G401 (cell line): Measurements from ENCODE around the gene SOS2. TPM values are rescaled to one million over a fixed set of nuclear protein-coding genes. Genes with fewer than 3 reads are reported as not detected.

Experiments
- DNase-seq: peaks from one replicate; pipeline ENCODE4 v3.0.0-alpha.2; 2015; ENCODE audit warnings: low spot score
- in situ Hi-C: cut with HindIII; loops from 2 replicates; pipeline ENCODE4 v1.10.0; 2016; ENCODE audit warnings: low sequenced_read_pairs, mixed read lengths
- total RNA-seq: library from RNA; depleted of rRNA; stranded (reverse); fragments of >200 nt; shearing (Covaris generic); gene quantifications from 2 replicates; pipeline ENCODE4 v1.2.3, GENCODE V29; 2014; rRNA removed

The SOS2 gene
- total RNA-seq = 7.9 and 20.0 TPM in 2 replicates

DNA sequence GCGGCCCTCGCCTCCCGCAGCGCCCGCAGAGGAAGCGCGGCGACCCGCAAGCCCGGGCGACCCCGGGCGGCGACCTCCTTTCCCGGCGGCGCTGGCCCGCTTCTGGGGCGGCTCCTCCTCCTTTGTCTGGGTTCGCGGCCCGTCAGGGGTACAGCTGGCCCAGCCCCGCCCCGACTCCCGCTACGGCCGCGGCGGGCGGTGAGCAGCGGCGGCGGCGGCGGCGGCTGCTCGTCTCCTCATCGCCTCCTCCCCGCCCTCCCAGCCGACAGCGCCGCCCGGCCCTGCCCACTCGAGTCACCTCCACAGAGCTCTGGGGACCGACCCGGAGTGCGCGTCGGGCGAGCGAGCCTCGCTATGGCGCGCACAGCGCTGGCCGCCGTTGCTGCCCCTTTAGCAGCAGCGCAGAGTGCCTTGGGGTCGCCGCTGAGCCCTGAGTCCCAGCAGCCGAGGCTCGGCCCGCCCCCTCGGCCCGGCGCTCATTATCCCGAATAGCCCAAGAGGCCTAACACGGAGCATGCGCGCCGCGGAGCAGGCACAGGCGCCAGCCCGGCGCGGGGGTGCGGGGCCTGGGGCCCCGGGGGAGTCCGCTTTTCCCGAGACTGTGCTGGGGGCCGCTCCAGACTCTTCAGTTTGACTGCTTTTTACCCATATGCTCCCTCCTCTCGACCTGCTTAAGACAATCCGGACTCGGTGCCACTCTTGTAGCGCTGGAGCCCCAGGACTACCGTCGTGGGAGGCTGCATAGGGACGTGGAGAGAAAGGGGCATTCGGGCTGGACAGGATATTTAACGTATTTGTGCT lies at the start of gene SOS2:
Gene SOS2, minus strand, starts transcription at position 104 of the 801 bp plus-strand sequence. CDS start 295 bp downstream, outside the sequence.
- in situ Hi-C loops = no loop called here
- DNase-seq = peak; percentile 84

DNA sequence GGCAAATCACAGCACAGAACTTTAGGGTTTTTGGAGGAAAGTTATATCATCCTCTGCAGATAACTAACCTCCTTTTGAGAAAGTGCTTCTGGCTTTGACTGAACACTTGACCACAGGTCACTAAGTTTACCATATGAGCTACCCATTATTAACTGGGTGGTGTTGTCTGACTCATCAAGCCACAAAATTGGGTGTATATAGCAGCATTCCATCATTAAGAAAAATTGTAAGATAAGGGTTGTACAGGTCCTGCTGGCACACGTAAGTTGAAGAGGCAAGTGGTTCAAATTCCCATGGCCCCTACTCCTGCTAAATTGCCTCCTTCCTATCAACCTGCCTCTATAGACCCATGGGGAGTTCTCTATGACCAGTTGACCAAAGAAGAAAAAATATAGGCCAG lies 41.1 kb upstream of the SOS2 start:
- in situ Hi-C loops = no loop called here
- DNase-seq = no peak

DNA sequence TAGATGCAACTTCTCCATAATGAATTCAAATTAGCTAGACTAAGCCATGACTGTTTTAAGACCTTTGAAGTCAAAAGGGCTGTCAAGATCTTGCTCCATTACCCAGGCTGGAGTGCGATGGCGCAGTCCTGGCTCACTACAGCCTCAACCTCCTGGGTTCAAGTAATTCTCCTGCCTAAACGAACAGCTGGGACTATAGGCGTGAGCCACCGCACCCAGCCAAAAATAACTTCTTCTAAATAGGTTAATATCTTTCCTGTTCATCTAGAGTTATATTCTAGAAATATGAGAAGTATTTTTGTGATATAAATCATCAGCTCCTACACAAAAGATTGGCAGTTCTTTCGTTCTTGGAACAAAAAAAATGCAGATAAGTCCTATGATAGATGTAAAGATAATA lies 39.6 kb upstream of the SOS2 start:
- DNase-seq = no peak
- in situ Hi-C loops = no loop called here

- DNase-seq = no peak
- in situ Hi-C loops = no loop called here
Observed at GRCh38 chr14:50265029-50265428, 33.7 kb upstream of the SOS2 start.

DNA sequence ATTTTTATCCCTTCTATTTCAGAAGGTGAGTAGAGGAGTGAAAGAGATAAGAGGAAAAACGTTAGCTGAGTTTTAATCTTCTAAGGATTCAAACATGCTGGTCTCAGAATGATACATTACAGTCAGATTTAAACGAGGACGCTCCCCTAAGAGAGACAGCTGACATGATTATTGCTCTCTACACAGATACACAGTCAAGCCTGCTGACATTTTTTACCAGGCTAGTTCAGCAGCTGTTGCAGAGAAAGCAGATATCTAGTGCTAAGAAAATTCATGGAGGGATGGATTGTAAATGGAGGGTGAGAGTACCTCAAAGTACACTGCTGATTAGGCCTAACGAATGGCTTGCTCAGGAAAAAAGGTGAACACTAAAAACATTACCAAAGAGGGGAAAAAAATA lies 31.9 kb upstream of the SOS2 start:
- in situ Hi-C loops = no loop called here
- no peak for DNase-seq

DNA sequence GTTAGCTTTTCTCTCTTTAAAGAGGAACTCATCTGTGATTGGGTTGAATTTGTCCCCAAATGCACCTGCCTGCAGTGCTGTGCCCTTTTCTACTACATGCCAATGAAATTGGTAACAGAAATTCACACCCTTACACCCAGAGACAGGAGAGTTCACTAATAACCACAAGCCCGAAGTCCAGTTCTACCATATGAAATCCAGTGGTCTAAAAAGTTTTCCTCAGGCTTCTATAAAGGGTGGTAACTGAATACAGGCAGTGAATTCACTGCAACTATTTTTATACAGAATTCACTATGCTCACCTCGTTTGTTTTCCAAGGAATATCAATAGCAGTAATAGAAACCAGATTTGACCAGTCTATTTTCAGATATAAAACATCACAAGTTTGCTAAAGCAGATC lies 31.5 kb upstream of the SOS2 start:
- no peak for DNase-seq
- in situ Hi-C loops = no loop called here

DNA sequence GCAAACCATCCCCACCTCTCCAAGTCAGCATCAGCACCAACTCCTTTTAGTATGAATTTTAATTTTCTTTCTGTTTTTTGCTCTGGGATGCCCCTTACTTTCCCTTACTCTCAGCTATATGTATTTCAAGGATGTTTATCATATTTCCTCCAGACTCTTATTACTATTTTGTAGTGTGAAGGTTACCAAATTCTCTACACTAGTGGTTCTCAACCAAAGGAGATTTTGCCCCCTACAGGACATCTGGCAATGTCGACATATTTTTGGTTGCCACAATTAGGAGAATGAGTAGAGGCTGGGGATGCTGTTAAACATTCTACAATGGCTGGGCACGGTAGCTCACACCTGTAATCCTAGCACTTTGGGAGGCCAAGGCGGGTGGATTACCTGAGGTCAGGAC lies 29.1 kb upstream of the SOS2 start:
- DNase-seq = peak; percentile 10
- in situ Hi-C loops = no loop called here

DNA sequence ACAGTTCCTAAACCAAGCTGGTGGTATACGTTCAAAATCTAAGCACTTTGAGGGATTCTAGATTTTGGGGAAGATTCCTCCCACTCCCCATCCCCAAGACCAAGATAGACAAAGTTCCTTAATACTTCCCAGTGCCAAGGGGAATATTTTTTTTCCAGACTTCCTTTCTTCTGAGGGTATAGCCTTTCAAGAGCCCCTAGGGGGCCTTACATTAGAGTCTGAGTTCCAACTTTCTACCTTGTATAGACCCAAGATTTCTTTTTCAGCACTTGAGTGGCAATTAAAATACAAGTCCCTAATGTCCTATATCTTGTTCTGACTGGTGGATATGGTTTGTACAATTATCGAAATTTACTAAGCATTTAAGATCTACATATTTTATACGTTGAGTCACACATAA lies 28.7 kb upstream of the SOS2 start:
- in situ Hi-C loops = no loop called here
- no peak for DNase-seq

- no peak for DNase-seq
- in situ Hi-C loops = no loop called here
Observed at GRCh38 chr14:50257732-50258131, 26.4 kb upstream of the SOS2 start.

GRCh38 chr14:50254248-50254647 lies 22.9 kb upstream of the SOS2 start:
- no peak for DNase-seq
- in situ Hi-C loops = no loop called here

DNA sequence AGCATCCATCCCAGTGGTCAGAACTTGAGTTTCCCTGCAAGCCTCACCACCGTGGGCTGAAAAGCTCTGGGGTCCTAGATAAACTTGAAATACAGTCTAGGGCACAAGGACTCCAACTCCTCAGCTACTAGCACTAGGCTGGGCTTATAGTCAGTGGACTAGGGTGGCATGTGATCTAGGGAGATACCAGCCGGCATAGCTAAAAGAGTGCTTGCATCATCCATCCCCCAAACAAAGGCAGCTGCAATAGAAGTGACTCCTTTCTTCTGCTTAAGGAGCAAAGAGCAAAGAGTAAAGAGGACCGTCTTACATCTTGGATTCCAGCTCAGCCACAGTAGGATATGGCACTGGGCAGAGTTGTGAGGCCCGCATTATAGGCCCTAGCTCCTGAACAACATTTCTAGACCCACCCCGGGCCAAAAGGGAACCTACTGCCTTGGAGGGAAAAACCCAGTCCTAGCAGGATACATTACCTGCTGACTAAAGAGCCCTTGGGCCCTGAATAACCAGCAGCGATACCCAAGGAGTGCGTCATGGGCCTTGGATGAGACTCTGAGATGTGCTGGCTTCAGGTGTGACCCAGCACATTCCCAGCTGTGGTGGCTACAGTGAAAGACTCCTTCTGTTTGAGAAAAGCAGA lies 17.9 kb upstream of the SOS2 start:
- no peak for DNase-seq
- in situ Hi-C loops = no loop called here

- in situ Hi-C loops = no loop called here
- no peak for DNase-seq
Observed at GRCh38 chr14:50247245-50247644, 15.9 kb upstream of the SOS2 start.

- DNase-seq = no peak
- in situ Hi-C loops = no loop called here
Observed at GRCh38 chr14:50242566-50243310, 11.4 kb upstream of the SOS2 start.

DNA sequence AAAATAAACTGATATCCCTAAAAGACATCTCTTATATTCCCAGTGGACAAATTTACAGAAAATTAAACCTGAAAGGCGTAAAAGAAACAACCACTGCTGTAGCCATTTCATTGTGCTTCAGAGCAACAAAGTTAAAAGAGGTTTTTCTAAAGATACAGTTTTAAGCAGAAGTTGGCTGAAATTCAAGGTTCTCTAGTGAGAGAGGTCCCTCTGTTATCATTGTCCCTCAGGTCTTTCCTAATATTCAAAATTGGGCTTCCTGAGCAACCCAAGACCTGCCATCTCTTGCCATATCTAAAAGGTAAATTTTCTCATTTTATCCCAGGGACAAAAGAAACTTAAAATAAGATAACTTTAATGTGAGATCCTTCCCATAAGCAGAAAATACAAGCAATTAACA lies 10.7 kb upstream of the SOS2 start:
- in situ Hi-C loops = no loop called here
- no peak for DNase-seq

DNA sequence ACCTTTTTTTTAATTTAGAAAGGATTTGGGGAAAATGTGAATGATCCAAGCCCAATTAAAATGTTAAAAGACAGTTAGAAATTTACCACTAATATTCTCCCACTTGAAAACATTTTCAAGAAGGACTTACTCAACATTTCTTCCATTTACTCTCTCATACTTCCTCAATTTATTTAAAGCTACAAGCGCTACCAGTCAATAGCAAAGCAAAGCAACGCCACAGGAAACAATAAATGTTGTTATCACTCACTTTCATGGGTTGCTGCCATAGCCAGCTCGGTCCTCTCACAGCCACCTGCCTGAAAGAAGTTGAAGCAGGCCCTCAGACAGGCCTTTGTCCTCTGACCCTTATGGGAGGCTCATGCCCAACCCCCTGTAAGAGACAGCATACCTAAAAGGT lies 6.0 kb upstream of the SOS2 start:
- DNase-seq = no peak
- in situ Hi-C loops = no loop called here

DNA sequence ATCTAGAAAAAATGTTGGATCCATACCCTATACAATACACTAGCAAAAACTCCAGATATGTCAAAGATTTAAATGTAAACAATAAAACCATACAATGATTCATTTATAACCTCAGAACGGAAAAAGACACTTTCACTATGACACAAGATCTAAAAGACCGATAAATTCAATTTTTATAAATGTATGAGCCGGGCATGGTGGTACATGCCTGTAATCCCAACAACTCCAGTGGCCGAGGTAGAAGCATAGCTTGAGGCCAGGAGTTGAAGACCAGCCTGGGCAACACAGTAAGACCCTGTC lies 2.5 kb upstream of the SOS2 start:
- in situ Hi-C loops = no loop called here
- DNase-seq = no peak

DNA sequence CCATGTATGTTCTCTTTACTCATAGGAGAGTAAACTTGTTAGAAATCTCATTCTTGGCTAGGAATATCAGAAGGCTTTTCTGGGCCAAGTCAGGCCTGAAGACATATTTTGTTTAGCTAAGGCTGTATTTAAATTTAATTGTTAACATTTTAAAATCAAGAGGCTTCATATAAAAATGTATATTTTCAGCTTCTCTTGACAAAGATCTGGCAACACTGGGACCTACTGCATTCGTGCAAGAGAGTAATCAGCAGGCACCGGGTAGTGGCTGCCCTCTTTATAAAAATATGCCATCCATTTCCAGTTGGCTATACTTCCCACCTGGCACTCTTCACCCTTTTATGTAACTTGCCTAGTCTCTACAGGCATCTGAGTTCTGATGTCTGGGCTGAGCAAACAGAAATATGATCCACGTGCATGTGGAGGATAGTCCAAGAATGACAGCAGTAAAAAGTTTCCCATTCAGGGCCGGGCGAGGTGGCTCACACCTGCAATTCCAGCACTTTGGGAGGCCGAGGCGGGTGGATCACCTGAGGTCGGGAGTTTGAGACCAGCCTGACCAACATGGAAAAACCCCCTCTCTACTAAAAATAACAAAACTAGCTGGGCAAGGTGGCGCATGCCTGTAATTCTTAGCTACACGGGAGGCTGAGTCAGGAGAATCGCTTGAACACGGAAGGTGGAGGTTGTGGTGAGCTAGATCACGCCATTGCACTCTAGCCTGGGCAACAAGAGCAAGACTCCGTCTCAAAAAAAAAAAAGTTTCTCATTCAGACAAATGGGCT lies 2.0 kb upstream of the SOS2 start:
- DNase-seq = peak; percentile 37
- in situ Hi-C loops = no loop called here

DNA sequence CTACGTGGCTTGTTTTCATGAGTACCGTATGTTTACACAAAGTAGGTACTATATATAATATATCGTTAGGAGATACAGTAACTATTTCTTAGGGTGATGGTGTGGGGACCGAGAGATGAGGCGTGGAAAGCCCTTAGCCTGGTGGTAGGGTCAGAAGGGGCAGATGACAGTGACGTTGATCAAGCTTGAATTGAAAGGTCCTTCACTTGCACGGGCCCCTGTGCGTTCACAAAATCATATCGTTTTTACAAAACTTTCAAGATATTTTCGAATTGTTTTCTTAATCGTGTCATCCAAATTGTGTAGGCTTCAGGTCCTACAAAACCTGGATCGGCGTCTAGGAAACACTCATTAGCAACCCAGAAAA lies 881 bp upstream of the SOS2 start:
- DNase-seq = no peak
- in situ Hi-C loops = no loop called here

- DNase-seq = peak; percentile 51
Observed at GRCh38 chr14:50230701-50231474, 490 bp downstream of the SOS2 start.

More at GRCh38 chr14:50230701-50231474, 490 bp downstream of the SOS2 start:
- in situ Hi-C loops = no loop called here
